Lower leg skin (tissue), 3 donors: Measurements from ENCODE around the gene CBX4.

Experiments used
- POLR2A ChIP-seq, 2 donors: fragments of 450-650 bp; IDR thresholded peaks; one replicate each; pipeline ENCODE4 v1.6.1; 2016 to 2017; ENCODE audit warnings: antibody characterized with exemption in 2 of 2, mild to moderate bottlenecking in 1 of 2, moderate library complexity in 1 of 2
- TF ChIP-seq, protein P1 (sequence below), 3 donors: fragments of 450-650 bp; IDR thresholded peaks; one replicate each; pipeline ENCODE4 v1.5.1; 2016; ENCODE audit warnings: antibody characterized with exemption in 3 of 3, mild to moderate bottlenecking in 3 of 3, moderate library complexity in 2 of 3

DNA sequence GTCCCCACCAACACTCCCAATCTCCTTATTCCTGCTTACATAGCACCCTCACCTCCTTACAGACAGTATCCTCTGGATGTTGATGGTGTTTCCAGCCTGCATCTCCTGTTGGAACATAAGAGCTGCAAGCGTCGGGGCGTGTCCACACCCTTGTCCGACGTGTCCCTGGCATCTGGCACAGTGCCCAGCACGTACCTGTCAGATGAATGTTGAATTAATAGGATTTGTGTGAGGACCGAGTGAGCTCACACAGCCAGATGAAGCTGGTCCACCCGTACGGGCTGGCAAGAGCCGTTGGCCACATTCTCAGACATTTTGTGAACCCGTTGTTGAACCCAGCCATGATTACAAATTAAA lies 12.2 kb upstream of the CBX4 start:
- TF ChIP-seq, protein P1, sequence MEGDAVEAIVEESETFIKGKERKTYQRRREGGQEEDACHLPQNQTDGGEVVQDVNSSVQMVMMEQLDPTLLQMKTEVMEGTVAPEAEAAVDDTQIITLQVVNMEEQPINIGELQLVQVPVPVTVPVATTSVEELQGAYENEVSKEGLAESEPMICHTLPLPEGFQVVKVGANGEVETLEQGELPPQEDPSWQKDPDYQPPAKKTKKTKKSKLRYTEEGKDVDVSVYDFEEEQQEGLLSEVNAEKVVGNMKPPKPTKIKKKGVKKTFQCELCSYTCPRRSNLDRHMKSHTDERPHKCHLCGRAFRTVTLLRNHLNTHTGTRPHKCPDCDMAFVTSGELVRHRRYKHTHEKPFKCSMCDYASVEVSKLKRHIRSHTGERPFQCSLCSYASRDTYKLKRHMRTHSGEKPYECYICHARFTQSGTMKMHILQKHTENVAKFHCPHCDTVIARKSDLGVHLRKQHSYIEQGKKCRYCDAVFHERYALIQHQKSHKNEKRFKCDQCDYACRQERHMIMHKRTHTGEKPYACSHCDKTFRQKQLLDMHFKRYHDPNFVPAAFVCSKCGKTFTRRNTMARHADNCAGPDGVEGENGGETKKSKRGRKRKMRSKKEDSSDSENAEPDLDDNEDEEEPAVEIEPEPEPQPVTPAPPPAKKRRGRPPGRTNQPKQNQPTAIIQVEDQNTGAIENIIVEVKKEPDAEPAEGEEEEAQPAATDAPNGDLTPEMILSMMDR (IDR thresholded peaks at IDR 0.05), result no peak
- TF ChIP-seq POLR2A (IDR thresholded peaks at IDR 0.05), result no peak
